Body of pancreas (tissue), 4 donors: Measurements from ENCODE around the gene FGF8. TPM values are rescaled to one million over a fixed set of nuclear protein-coding genes. Genes with fewer than 3 reads are reported as not detected.
A peak's percentile ranks its signal among the peaks of the same experiment; 100 is the strongest.

ENCODE experiments used
- ATAC-seq: fragments of 150-250 bp; one replicate; pipeline ENCODE4 v1.9.1; 2016
- DNase-seq, 4 donors: peaks; one replicate each; pipeline ENCODE4 v3.0.0-alpha.2; 2019
- H3K27ac ChIP-seq, 4 donors: fragments of 200-600 bp; sonication (generic); 1 replicate in 3 of 4; 2 replicates in 1 of 4; pipeline versions ENCODE4 v1.5.1 to v1.6.1; 2016 to 2019; ENCODE audit warnings: mild to moderate bottlenecking in 1 of 4, mixed read lengths in 1 of 4, moderate library complexity in 1 of 4
- H3K27me3 ChIP-seq, 2 donors: fragments of 200-600 bp; sonication (generic); one replicate each; pipeline ENCODE4 v1.6.0; 2016; ENCODE audit warnings: mild to moderate bottlenecking in 1 of 2
- H3K36me3 ChIP-seq, 2 donors: fragments of 200-600 bp; sonication (generic); replicated peaks in 1 of 2; 2 replicates each; pipeline ENCODE4 v1.5.1; 2016; ENCODE audit warnings: low read depth in 2 of 2; ENCODE audit not compliant: insufficient read depth in 1 of 2
- H3K4me1 ChIP-seq: fragments of 200-600 bp; sonication (generic); one replicate; pipeline ENCODE4 v1.6.0; 2016
- H3K4me3 ChIP-seq, 2 donors: fragments of 200-600 bp; sonication (generic); 1 replicate in 1 of 2; 2 replicates in 1 of 2; pipeline ENCODE4 v1.5.1; 2016 to 2019
- H3K9me3 ChIP-seq, 3 donors: fragments of 200-600 bp; sonication (generic); 1 replicate in 2 of 3; 2 replicates in 1 of 3; pipeline ENCODE4 v1.5.1; 2016
- POLR2A ChIP-seq, 3 donors: fragments of 450-650 bp; IDR thresholded peaks; one replicate each; pipeline ENCODE4 v1.6.1; 2016; ENCODE audit warnings: antibody characterized with exemption in 3 of 3, mild to moderate bottlenecking in 2 of 3
- WGBS, 2 donors: methylation state at CpG; one replicate each; pipeline ENCODE4 v1.1.5; 2017; 5-methylcytosine and 5-hydroxymethylcytosine counted together
- intact Hi-C: fragments of 100-400 bp; cut with DNase I; formaldehyde crosslinking; loops from one replicate; pipeline ENCODE4 v1.15.1; 2023
- total RNA-seq, 2 donors: library from RNA; depleted of rRNA; stranded (reverse); fragments of >200 nt; gene quantifications; one replicate each; pipeline ENCODE4 v1.1.0, GENCODE V29; 2016
- TF ChIP-seq, protein P1 (sequence below), 7 experiments: fragments of 450-650 bp in 4 of 7; fragments of 200-600 bp in 3 of 7; sonication (generic) in 3 of 7; IDR thresholded peaks; one replicate each; pipeline ENCODE4 v1.5.1; 2016 to 2019; ENCODE audit warnings: antibody characterized with exemption in 7 of 7

FGF8 gene, protein sequence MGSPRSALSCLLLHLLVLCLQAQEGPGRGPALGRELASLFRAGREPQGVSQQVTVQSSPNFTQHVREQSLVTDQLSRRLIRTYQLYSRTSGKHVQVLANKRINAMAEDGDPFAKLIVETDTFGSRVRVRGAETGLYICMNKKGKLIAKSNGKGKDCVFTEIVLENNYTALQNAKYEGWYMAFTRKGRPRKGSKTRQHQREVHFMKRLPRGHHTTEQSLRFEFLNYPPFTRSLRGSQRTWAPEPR
- not detected for total RNA-seq

DNA sequence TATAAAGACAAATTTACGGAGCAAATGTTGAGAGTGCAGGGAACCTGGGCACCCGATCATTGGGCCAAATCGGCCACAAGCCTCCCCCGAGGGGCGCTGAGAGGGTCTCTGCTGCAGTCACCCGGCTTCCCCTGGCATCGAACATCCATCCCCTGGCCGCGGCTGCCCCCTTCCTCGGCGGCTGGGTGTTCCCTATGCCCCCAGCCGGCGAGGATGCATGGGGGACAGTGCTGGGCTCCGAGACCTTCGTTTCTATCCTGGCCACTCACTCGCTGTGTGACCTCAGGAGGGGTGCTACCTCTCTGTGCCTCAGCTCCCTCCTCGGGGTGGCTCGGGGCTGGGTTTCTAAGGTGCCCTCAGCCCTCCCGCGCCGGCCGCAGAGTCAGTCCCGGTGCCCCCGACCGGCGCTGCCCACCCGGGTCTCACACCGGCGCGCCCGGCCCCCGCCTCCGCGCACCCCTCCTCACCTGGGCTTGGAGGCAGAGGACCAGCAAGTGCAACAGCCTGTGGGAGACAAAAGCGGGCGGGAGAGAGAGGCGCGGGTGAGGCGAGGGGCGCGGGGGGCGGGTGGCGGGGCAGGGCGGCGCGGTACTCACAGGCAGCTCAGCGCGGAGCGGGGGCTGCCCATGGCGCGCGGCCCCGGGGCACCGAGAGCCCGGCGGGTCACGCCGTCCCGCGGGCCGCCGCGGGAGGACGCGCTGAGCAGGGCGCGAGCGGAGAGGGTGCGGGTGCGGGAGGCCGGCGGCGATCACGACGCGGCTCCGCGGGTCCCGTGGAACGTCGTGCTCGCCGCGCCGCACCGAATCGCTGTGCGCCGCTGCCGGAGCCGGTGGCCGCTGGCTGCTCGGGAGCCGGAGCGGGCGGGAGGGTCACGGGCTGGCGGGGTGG is at the start of gene FGF8:
FGF8 (minus strand) TSS at position 842 of the 888 bp plus-strand sequence; CDS start at position 628, 214 bp downstream.
- peaks cover 50% of the 10 kb centered on the region for H3K4me1 ChIP-seq
- DNase-seq (no peak), ATAC-seq (no peak)
- intact Hi-C loops = loop anchor here (10.0 kb wide), 2 partner anchors 171 to 561 kb away; no protein-coding TSS in a partner anchor
- H3K27ac ChIP-seq = no peak within 1 kb of the TSS
- TF ChIP-seq POLR2A (IDR thresholded peaks at IDR 0.05) = no peak
- TF ChIP-seq, protein P1, sequence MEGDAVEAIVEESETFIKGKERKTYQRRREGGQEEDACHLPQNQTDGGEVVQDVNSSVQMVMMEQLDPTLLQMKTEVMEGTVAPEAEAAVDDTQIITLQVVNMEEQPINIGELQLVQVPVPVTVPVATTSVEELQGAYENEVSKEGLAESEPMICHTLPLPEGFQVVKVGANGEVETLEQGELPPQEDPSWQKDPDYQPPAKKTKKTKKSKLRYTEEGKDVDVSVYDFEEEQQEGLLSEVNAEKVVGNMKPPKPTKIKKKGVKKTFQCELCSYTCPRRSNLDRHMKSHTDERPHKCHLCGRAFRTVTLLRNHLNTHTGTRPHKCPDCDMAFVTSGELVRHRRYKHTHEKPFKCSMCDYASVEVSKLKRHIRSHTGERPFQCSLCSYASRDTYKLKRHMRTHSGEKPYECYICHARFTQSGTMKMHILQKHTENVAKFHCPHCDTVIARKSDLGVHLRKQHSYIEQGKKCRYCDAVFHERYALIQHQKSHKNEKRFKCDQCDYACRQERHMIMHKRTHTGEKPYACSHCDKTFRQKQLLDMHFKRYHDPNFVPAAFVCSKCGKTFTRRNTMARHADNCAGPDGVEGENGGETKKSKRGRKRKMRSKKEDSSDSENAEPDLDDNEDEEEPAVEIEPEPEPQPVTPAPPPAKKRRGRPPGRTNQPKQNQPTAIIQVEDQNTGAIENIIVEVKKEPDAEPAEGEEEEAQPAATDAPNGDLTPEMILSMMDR (IDR thresholded peaks at IDR 0.05) = no peak
- H3K4me3 ChIP-seq = no peak within 1 kb of the TSS
- H3K27me3 ChIP-seq = peaks cover 0 to 45% of the 10 kb centered on the region in 2 donors
- WGBS, 2 donors = 0 to 2% methylated on average over 5 to 42 of the region's 98 CpGs
- no peaks in the 10 kb centered on the region for H3K36me3 ChIP-seq
- no peaks in the 10 kb centered on the region for H3K9me3 ChIP-seq

DNA sequence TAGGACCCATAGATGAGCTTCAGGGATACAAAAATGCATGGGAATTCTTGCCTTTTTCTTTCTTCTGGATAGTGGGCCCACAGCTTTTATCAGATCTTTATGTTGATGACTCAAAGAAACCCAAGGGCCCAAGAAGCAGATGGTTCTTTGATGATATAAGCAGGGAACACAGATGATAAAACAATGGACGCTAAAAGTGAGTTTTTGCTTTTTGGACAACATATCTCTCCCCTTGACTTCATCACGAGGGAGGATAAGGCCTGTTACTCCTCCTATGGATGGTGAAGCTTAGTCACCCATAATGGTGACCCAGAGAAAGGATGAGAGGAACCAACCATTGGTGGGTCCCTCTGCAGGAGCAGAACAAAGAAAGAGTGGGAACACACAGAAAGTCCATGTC is 48.8 kb upstream of the FGF8 start:
- no peaks in the 10 kb centered on the region for H3K36me3 ChIP-seq
- WGBS, 2 donors = 86 to 87% methylated on average over 2 of the region's 2 CpGs
- no peaks in the 10 kb centered on the region for H3K27me3 ChIP-seq
- peaks cover under 1% of the 10 kb centered on the region for H3K4me1 ChIP-seq
- ATAC-seq (no peak), DNase-seq (no peak)
- TF ChIP-seq, protein P1 (IDR thresholded peaks at IDR 0.05) = no peak
- TF ChIP-seq POLR2A (IDR thresholded peaks at IDR 0.05) = no peak
- intact Hi-C loops = no loop called here
- H3K4me3 ChIP-seq = no peak overlapping the region
- no peaks in the 10 kb centered on the region for H3K9me3 ChIP-seq
- no peak overlapping the region for H3K27ac ChIP-seq

DNA sequence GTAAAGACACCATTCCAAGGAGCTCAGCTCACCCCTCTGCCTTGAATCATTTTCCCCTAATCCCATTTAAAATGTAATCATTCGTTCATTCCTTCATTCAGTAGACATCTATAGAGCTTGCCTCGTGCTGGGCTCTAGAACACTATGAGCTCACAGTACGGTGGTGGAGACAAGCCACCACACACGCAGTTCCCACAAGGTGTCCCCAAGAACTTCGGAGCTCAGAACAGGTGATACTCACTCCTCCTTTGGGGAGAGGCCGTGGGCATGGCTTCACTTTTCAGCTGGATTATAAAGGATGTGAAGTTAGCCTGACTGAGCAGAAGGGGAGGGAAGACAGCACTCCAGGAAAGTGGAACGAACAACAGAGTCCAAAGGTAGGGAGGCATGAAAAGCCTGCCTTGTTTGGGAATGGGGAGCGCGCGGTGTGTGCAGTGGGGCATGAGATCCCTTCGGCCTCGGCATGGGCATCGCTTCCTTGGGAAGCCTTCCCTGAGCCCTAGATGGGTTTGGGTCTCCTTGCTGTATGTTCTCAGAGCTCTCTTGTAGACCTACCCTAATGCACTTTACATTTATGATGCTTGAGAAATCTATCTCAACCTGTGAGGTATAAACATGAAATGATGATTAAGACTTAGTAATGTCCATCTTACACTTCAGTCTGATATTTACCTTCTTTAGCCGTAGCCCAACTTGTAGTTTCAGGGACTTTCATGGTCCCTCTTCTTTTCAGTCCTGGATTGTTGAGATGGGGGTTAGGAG is 43.1 kb upstream of the FGF8 start:
- peak in 1 of 4 donors; percentile 42 for DNase-seq
- no peaks in the 10 kb centered on the region for H3K9me3 ChIP-seq
- WGBS, 2 donors = 29 to 44% methylated on average over 13 to 14 of the region's 14 CpGs
- no peaks in the 10 kb centered on the region for H3K27me3 ChIP-seq
- peaks cover 25% of the 10 kb centered on the region for H3K4me1 ChIP-seq
- TF ChIP-seq, protein P1 (IDR thresholded peaks at IDR 0.05) = no peak
- no peak for TF ChIP-seq POLR2A (IDR thresholded peaks at IDR 0.05)
- peak; percentile 0 for ATAC-seq
- no peaks in the 10 kb centered on the region for H3K36me3 ChIP-seq
- H3K27ac ChIP-seq = peak overlapping the region; percentile 65 to 91 (median 80)
- intact Hi-C loops = no loop called here
- H3K4me3 ChIP-seq = no peak overlapping the region

DNA sequence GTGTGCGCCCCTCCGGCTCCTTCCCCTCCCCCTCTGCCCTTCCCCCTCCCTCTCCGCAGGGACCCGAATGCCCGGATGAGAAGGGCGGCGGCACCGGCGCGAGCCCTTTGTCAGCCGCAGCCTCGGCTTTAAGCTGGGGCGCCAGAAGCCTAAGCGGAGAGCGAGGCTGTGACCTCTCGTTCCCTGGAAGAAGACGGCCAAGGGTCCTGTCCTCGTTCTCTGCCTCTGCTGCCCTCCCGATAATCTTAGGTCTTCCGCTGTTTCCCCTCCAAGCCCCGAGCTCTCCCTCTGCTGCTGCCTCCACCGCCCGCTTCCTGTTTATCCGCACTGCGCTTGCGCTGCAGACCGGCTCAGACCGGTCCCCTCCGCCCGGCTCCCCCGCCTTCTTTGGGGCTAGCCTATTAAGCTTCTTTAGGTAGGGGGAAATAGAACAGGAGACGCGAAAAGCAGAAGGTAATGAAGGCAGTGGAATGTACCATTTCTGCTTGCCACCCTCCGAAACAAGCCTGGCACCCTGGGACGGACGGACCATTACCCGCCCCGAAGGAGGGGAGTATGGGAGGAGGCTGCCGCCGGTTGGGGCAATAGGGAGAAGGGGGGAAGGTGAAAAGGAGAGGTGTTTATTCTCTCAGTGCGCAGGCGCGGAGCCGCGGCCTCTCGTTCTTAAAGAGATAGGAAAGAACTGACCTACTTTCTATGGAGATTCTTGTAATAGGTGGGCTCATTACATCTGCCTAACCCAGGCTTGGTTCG is 42.4 kb upstream of the FGF8 start, which contains the start of gene OGA:
OGA (minus strand) TSS at position 326 of the 753 bp plus-strand sequence. CDS start 422 bp downstream, outside the sequence.
- intact Hi-C loops = no loop called here

More for the DNA sequence above, 42.4 kb upstream of the FGF8 start, which contains the start of gene OGA:
- ATAC-seq = peak; percentile 98
- Histone ChIP-seq H3K9me3 (no peaks in the 10 kb centered on the region), H3K36me3 (no peaks in the 10 kb centered on the region), H3K4me1 (peaks cover 29% of the 10 kb centered on the region), H3K27ac (peak within 1 kb of the TSS; percentile 71 to 91 (median 80)), H3K27me3 (no peaks in the 10 kb centered on the region), H3K4me3 (peak within 1 kb of the TSS; percentile 97 to 98)
- peak; percentile 80 to 98 (median 93) for TF ChIP-seq POLR2A (IDR thresholded peaks at IDR 0.05)
- TF ChIP-seq, protein P1 (IDR thresholded peaks at IDR 0.05) = peak in 1 of 7 experiments; percentile 19
- WGBS, 2 donors = 0% methylated on average over 43 to 47 of the region's 47 CpGs
- peak; percentile 98 to 99 (median 99) for DNase-seq
